HepG2 (cell line): ENCODE measurements around the gene PFDN5. TPM values are rescaled to one million over a fixed set of nuclear protein-coding genes. Genes with fewer than 3 reads are reported as not detected.

Source experiments
- ATF1 ChIP-seq: IDR thresholded peaks from 2 replicates; pipeline ENCODE4 v1.6.1; 2016; ENCODE audit warnings: mild to moderate bottlenecking, control low read depth
- CHD2 ChIP-seq: IDR thresholded peaks from 2 replicates; pipeline ENCODE4 v1.6.1; 2011; ENCODE audit warnings: low read depth, low read length, improper control_type of control experiment
- GRHL1 ChIP-seq: sonication (generic); formaldehyde crosslinking; conservative IDR thresholded peaks from 2 replicates; pipeline ENCODE4 v1.8.0; 2022; ENCODE audit warnings: missing genetic modification reagents
- HIVEP1 ChIP-seq: sonication (generic); formaldehyde crosslinking; IDR thresholded peaks from 2 replicates; pipeline ENCODE4 v1.4.0; 2020; ENCODE audit warnings: mild to moderate bottlenecking, missing genetic modification reagents
- MED8 ChIP-seq: sonication (generic); formaldehyde crosslinking; IDR thresholded peaks from 2 replicates; pipeline ENCODE4 v1.8.1; 2023; ENCODE audit warnings: mild to moderate bottlenecking, missing genetic modification reagents; ENCODE audit not compliant: insufficient replicate concordance
- NCOA1 ChIP-seq: sonication (generic); formaldehyde crosslinking; IDR thresholded peaks from 2 replicates; pipeline ENCODE4 v1.9.0; 2021; ENCODE audit warnings: missing genetic modification reagents
- NFAT5 ChIP-seq: sonication (generic); formaldehyde crosslinking; IDR thresholded peaks from 2 replicates; pipeline ENCODE4 v1.4.0; 2020; ENCODE audit warnings: missing genetic modification reagents
- POGK ChIP-seq: sonication (generic); formaldehyde crosslinking; conservative IDR thresholded peaks from 2 replicates; pipeline ENCODE4 v1.8.0; 2022; ENCODE audit warnings: mild to moderate bottlenecking, moderate library complexity, missing genetic modification reagents
- RARG ChIP-seq: sonication (generic); formaldehyde crosslinking; IDR thresholded peaks from 2 replicates; pipeline ENCODE4 v1.4.0; 2020; ENCODE audit warnings: low read depth, mild to moderate bottlenecking, missing genetic modification reagents
- REPIN1 ChIP-seq: sonication (generic); formaldehyde crosslinking; IDR thresholded peaks from 2 replicates; pipeline ENCODE4 v1.8.0; 2022; ENCODE audit warnings: missing genetic modification reagents, low read depth, mild to moderate bottlenecking, borderline replicate concordance
- SMARCC2 ChIP-seq: fragments of 450-650 bp; IDR thresholded peaks from 2 replicates; pipeline ENCODE4 v1.6.1; 2017; ENCODE audit warnings: antibody characterized with exemption, mild to moderate bottlenecking
- STAG1 ChIP-seq: sonication (generic); formaldehyde crosslinking; IDR thresholded peaks from 2 replicates; pipeline ENCODE4 v1.4.0; 2020; ENCODE audit warnings: missing genetic modification reagents
- ZKSCAN1 ChIP-seq: fragments of 150-350 bp; IDR thresholded peaks from 2 replicates; pipeline ENCODE4 v1.6.1; 2014; ENCODE audit warnings: low read length
- ZNF276 ChIP-seq: sonication (generic); formaldehyde crosslinking; IDR thresholded peaks from 2 replicates; pipeline ENCODE4 v1.4.0; 2020; ENCODE audit warnings: mild to moderate bottlenecking, low read depth, missing genetic modification reagents
- ZNF367 ChIP-seq: sonication (generic); formaldehyde crosslinking; IDR thresholded peaks from 2 replicates; pipeline ENCODE4 v1.4.0; 2020; ENCODE audit warnings: missing genetic modification reagents, borderline replicate concordance
- ZNF629 ChIP-seq: sonication (generic); formaldehyde crosslinking; conservative IDR thresholded peaks from 2 replicates; pipeline ENCODE4 v1.5.0; 2020; ENCODE audit warnings: missing genetic modification reagents
- ZNF674 ChIP-seq: sonication (generic); formaldehyde crosslinking; IDR thresholded peaks from 2 replicates; pipeline ENCODE4 v1.5.0; 2020; ENCODE audit warnings: low read depth, mild to moderate bottlenecking, missing genetic modification reagents
- ZNF737 ChIP-seq: sonication (generic); formaldehyde crosslinking; IDR thresholded peaks from 2 replicates; pipeline ENCODE4 v1.5.0; 2020; ENCODE audit warnings: missing genetic modification reagents, mild to moderate bottlenecking, borderline replicate concordance
- ZSCAN9 ChIP-seq: IDR thresholded peaks from 2 replicates; pipeline ENCODE4 v1.6.1; 2016; ENCODE audit warnings: borderline replicate concordance
- polyA plus RNA-seq, 8 experiments: library from polyadenylated mRNA; depleted of rRNA in 3 of 8; stranded (reverse) in 7 of 8; unstranded in 1 of 8; fragments of >200 nt; fragmentation: Illumina TruSeq in 4 of 8; extraction: Trizol in 4 of 8; gene quantifications; 2 replicates each; pipeline versions ENCODE4 v1.2.1 to v1.2.3, GENCODE V29; 2011 to 2016; ENCODE audit warnings: low read depth in 4 of 8, missing spikeins in 1 of 8, mixed read lengths in 1 of 8; ENCODE audit not compliant: insufficient read depth in 1 of 8
- total RNA-seq, 5 experiments: library from RNA; depleted of rRNA; stranded (reverse); fragments of >200 nt; fragmentation: Illumina TruSeq; extraction: Trizol; gene quantifications; 2 replicates each; pipeline ENCODE4 v1.2.3, GENCODE V29; 2016; ENCODE audit warnings: low read depth in 1 of 5

PFDN5 gene
- total and polyA plus RNA-seq, 2 of the 13 experiments (the other 11 are each of a cell fraction or from before 2014, with no cell fraction given), result 449 to 462 TPM

GRCh38 chr12:53324779-53325510 lies 29.6 kb downstream of the PFDN5 start (continued):
- 0 out of 2 replicates have a peak, but pooled peaks have one; percentile 42 for TF ChIP-seq ZNF674
- 0 out of 2 replicates have a peak, but pooled peaks have one; percentile 41 for TF ChIP-seq ZNF367 (CRISPR knock-in tag)
- TF ChIP-seq SMARCC2, result no peak
- peak; percentile 80; the same call in 1 of the 2 replicates for TF ChIP-seq REPIN1 (CRISPR knock-in tag)
- TF ChIP-seq RARG, result no peak
- no peak for TF ChIP-seq ZNF737
- no peak for TF ChIP-seq ZSCAN9 (CRISPR knock-in tag)
- TF ChIP-seq ZKSCAN1, result no peak
- peak; percentile 36; the same call in 1 of the 2 replicates for TF ChIP-seq HIVEP1
- peak; percentile 81 for TF ChIP-seq MED8 (CRISPR knock-in tag)
- no peak for TF ChIP-seq ZNF276 (CRISPR knock-in tag)
- TF ChIP-seq POGK (CRISPR knock-in tag), result peak; percentile 62
- peak; percentile 61; the same call in 1 of the 2 replicates for TF ChIP-seq NCOA1 (CRISPR knock-in tag)
- no peak for TF ChIP-seq GRHL1
- no peak for TF ChIP-seq ATF1 (CRISPR knock-in tag)
- peak; percentile 91 for TF ChIP-seq STAG1
- TF ChIP-seq NFAT5, result no peak
- TF ChIP-seq CHD2, result no peak
- no peak for TF ChIP-seq ZNF629
